ENCODE results near the gene VSIG4. TPM values are rescaled to one million over a fixed set of nuclear protein-coding genes. Genes with fewer than 3 reads are reported as not detected.
"Not testable (repeated sequence)": the region's sequence is repeated elsewhere in the genome, so short reads cannot be mapped to it uniquely, and the experiment has no call there.

Gene VSIG4
- total and polyA plus RNA-seq, 2 donors (not counting 1 experiment from before 2014, with no cell fraction given), result 0.09 TPM; not detected in 1

- ChIA-PET CTCF (no interaction called here), POLR2A (no interaction called here)
- no peaks in the 10 kb centered on the region for H3K9me3 ChIP-seq (ENCODE audit: control extremely low read depth in 1 of 3, control insufficient read depth in 2 of 3, insufficient read depth in 1 of 3, low read length in 2 of 3)
- no peaks in the 10 kb centered on the region for H3K27me3 Mint-ChIP-seq
- intact Hi-C loops (cut with micrococcal nuclease), result no loop called here
- TF ChIP-seq, protein P1, sequence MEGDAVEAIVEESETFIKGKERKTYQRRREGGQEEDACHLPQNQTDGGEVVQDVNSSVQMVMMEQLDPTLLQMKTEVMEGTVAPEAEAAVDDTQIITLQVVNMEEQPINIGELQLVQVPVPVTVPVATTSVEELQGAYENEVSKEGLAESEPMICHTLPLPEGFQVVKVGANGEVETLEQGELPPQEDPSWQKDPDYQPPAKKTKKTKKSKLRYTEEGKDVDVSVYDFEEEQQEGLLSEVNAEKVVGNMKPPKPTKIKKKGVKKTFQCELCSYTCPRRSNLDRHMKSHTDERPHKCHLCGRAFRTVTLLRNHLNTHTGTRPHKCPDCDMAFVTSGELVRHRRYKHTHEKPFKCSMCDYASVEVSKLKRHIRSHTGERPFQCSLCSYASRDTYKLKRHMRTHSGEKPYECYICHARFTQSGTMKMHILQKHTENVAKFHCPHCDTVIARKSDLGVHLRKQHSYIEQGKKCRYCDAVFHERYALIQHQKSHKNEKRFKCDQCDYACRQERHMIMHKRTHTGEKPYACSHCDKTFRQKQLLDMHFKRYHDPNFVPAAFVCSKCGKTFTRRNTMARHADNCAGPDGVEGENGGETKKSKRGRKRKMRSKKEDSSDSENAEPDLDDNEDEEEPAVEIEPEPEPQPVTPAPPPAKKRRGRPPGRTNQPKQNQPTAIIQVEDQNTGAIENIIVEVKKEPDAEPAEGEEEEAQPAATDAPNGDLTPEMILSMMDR (IDR thresholded peaks at IDR 0.05), result no peak
- TF ChIP-seq EZH2 (IDR thresholded peaks at IDR 0.05; ENCODE audit: borderline replicate concordance, insufficient read depth, low read depth, low read length, poor library complexity, severe bottlenecking), result no peak
- H3K9me3 Mint-ChIP-seq (ENCODE audit: insufficient read depth), result no peaks in the 10 kb centered on the region
- no peaks in the 10 kb centered on the region for H3K4me1 ChIP-seq (ENCODE audit: control insufficient read depth in 2 of 2, insufficient read depth in 2 of 2, low read length in 2 of 2)
- DNase-seq (no peak), ATAC-seq (ENCODE audit: low read depth) (no peak)
- no peaks in the 10 kb centered on the region for H4K20me1 ChIP-seq (ENCODE audit: control insufficient read depth, insufficient read depth, low read length, poor library complexity, severe bottlenecking)
- H3K4me2 ChIP-seq (replicated peaks; ENCODE audit: low read depth, low read length, poor library complexity, severe bottlenecking), result no peak overlapping the region
- H3K36me3 ChIP-seq (replicated peaks in 1 of 2; ENCODE audit: control extremely low read depth in 1 of 2, control insufficient read depth in 1 of 2, extremely low read depth in 1 of 2, insufficient read depth in 2 of 2, low read length in 1 of 2), result no peaks in the 10 kb centered on the region
- no peaks in the 10 kb centered on the region for H3K27me3 ChIP-seq (replicated peaks in 1 of 4; ENCODE audit: control extremely low read depth in 1 of 4, control insufficient read depth in 3 of 4, insufficient read depth in 4 of 4, low read length in 3 of 4)
- H2AFZ ChIP-seq (ENCODE audit: insufficient read depth, low read depth, low read length, poor library complexity, severe bottlenecking), result no peak overlapping the region
- no peak overlapping the region for H3K9ac ChIP-seq (ENCODE audit: low read length)
- H3K4me3 ChIP-seq (ENCODE audit: control extremely low read depth in 1 of 5, extremely low read depth in 1 of 5, insufficient read depth in 1 of 5, low read depth in 2 of 5, low read length in 4 of 5), result no peak overlapping the region
- no peaks in the 10 kb centered on the region for H3K4me1 Mint-ChIP-seq
- no peaks in the 10 kb centered on the region for H3K79me2 ChIP-seq (ENCODE audit: control insufficient read depth, insufficient read depth, low read length)
- H3K4me3 Mint-ChIP-seq, result no peak overlapping the region
- H3K27ac Mint-ChIP-seq, result no peak overlapping the region
- no peak overlapping the region for H3K27ac ChIP-seq (ENCODE audit: low read length in 2 of 2)
Measured at GRCh38 chrX:65976161-65976560, 63.7 kb downstream of the VSIG4 start.

DNA sequence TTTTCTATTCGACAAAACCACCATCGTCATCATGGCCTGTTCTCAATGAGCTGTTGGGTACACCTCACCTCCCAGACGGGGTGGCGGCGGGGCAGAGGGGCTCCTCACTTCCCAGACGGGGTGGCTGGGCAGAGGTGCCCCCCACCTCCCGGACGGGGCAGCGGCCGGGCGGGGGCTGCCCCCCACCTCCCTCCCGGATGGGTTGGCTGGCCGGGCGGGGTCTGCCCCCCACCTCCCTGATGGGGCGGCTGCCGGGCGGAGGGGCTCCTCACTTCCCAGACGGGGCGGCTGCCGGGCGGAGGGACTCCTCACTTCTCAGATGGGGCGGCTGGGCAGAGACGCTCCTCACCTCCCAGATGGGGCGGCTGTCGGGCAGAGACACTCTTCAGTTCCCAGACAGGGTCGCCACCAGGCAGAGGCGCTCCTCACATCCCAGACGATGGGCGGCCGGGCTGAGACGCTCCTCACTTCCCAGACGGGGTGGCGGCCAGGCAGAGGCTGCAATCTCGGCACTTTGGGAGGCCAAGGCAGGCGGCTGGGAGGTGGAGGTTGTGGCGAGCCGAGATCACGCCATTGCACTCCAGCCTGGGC is 64.6 kb downstream of the VSIG4 start:
- H3K4me3 ChIP-seq (ENCODE audit: control extremely low read depth in 1 of 5, extremely low read depth in 1 of 5, insufficient read depth in 1 of 5, low read depth in 2 of 5, low read length in 4 of 5); H3K9me3 Mint-ChIP-seq (ENCODE audit: insufficient read depth); H4K20me1 ChIP-seq (ENCODE audit: control insufficient read depth, insufficient read depth, low read length, poor library complexity, severe bottlenecking); DNase-seq; H3K9ac ChIP-seq (ENCODE audit: low read length); H3K4me2 ChIP-seq (replicated peaks; ENCODE audit: low read depth, low read length, poor library complexity, severe bottlenecking); H3K4me3 Mint-ChIP-seq; H3K27ac Mint-ChIP-seq; H3K79me2 ChIP-seq (ENCODE audit: control insufficient read depth, insufficient read depth, low read length); intact Hi-C loops (cut with micrococcal nuclease); POLR2A ChIA-PET; H3K27ac ChIP-seq (ENCODE audit: low read length in 2 of 2); H2AFZ ChIP-seq (ENCODE audit: insufficient read depth, low read depth, low read length, poor library complexity, severe bottlenecking); H3K27me3 Mint-ChIP-seq; H3K27me3 ChIP-seq (replicated peaks in 1 of 4; ENCODE audit: control extremely low read depth in 1 of 4, control insufficient read depth in 3 of 4, insufficient read depth in 4 of 4, low read length in 3 of 4); H3K36me3 ChIP-seq (replicated peaks in 1 of 2; ENCODE audit: control extremely low read depth in 1 of 2, control insufficient read depth in 1 of 2, extremely low read depth in 1 of 2, insufficient read depth in 2 of 2, low read length in 1 of 2); H3K9me3 ChIP-seq (ENCODE audit: control extremely low read depth in 1 of 3, control insufficient read depth in 2 of 3, insufficient read depth in 1 of 3, low read length in 2 of 3); H3K4me1 ChIP-seq (ENCODE audit: control insufficient read depth in 2 of 2, insufficient read depth in 2 of 2, low read length in 2 of 2); H3K4me1 Mint-ChIP-seq; CTCF ChIA-PET; ATAC-seq (ENCODE audit: low read depth): not testable (repeated sequence)
- WGBS (ENCODE audit: insufficient coverage), result 99% methylated on average over 13 of the region's 38 CpGs

Other genes with a start within 250 kb of the VSIG4 start
- gene HEPH, start 124.2 kb upstream of the VSIG4 start, total RNA-seq, result not detected in 2 replicates
- not detected in 2 replicates for gene HEPH, start 124.2 kb upstream of the VSIG4 start, polyA plus RNA-seq